ENCODE data around the gene NPRL2. TPM values are rescaled to one million over a fixed set of nuclear protein-coding genes. Genes with fewer than 3 reads are reported as not detected.

The NPRL2 gene
- total and polyA plus RNA-seq, 2 experiments from 2014 or later, result 22.3 to 27.7 TPM

GRCh38 chr3:50389414-50389767, 38.8 kb upstream of the NPRL2 start:
- no peak overlapping the region for H3K27ac Mint-ChIP-seq
- Histone ChIP-seq H3K27ac (ENCODE audit: low read depth) (no peak overlapping the region), H3K27me3 (ENCODE audit: insufficient read depth) (no peaks in the 10 kb centered on the region), H3K79me2 (replicated peaks; ENCODE audit: insufficient read depth) (no peaks in the 10 kb centered on the region), H3K4me1 (ENCODE audit: insufficient read depth) (no peaks in the 10 kb centered on the region), H3F3A (replicated peaks; ENCODE audit: low read depth) (no peaks in the 10 kb centered on the region), H3K36me3 (ENCODE audit: insufficient read depth) (no peaks in the 10 kb centered on the region), H4K20me1 (replicated peaks; ENCODE audit: insufficient read depth) (no peaks in the 10 kb centered on the region), H2AFZ (no peak overlapping the region), H3K4me2 (no peak overlapping the region), H3K9me2 (ENCODE audit: insufficient read depth) (no peaks in the 10 kb centered on the region), H3K4me3 (no peak overlapping the region)
- TF ChIP-seq ZNF331 (CRISPR knock-in tag; IDR thresholded peaks at IDR 0.05; ENCODE audit: low read depth) (no peak), ZNF462 (CRISPR knock-in tag; IDR thresholded peaks at IDR 0.05) (no peak), REST (IDR thresholded peaks at IDR 0.05; ENCODE audit: unreplicated experiment) (no peak), ETS1 (IDR thresholded peaks at IDR 0.05) (no peak), CREB1 (CRISPR knock-in tag; IDR thresholded peaks at IDR 0.05; ENCODE audit: low read depth) (no peak)
- H3K36me3 Mint-ChIP-seq (ENCODE audit: low read depth), result no peaks in the 10 kb centered on the region
- ATAC-seq (no peak), DNase-seq (ENCODE audit: low spot score) (no peak)
- H3K9me3 Mint-ChIP-seq, result no peaks in the 10 kb centered on the region
- H3K27me3 Mint-ChIP-seq (ENCODE audit: insufficient read depth, low read depth, poor library complexity), result peaks cover 2% of the 10 kb centered on the region
- no peaks in the 10 kb centered on the region; the same call in 2 of the 3 replicates for H3K4me1 Mint-ChIP-seq
- no peak overlapping the region for H3K4me3 Mint-ChIP-seq
